Measurements from ENCODE around the gene PUM1. TPM values are rescaled to one million over a fixed set of nuclear protein-coding genes. Genes with fewer than 3 reads are reported as not detected.

The PUM1 gene
- total and polyA plus RNA-seq, 2 of the 8 experiments (the other 6 are each of a cell fraction or from before 2014, with no cell fraction given), result 122 to 177 TPM

DNA sequence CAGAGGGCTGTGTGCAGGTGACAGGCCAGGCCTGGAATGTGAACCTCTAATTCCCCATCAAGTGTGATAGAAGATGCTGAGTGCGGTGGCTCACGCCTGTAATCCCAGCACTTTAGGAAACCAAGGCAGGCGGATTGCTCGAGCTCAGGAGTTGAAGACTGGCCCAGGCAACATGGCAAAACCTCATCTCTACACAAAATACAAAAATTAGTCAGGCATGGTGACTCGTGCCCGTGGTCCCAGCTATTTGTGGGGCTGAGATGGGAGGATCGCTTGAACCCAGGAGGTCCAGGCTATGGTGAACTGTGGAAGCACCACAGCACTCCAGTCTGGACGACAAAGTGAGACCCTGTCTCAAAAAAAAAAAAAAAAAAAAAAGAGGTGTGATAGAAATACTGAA lies 40.1 kb upstream of the PUM1 start:
- FAIRE-seq, result no peak
- H3K27me3 ChIP-seq (replicated peaks in 1 of 4; ENCODE audit: control insufficient read depth in 3 of 4, extremely low read depth in 1 of 4, insufficient read depth in 3 of 4, low read length in 3 of 4), result no peaks in the 10 kb centered on the region
- no peak overlapping the region for H4K91ac ChIP-seq (replicated peaks; ENCODE audit: insufficient read length, low read length)
- H2AK5ac ChIP-seq (ENCODE audit: low read depth, low read length), result no peak overlapping the region
- no peak overlapping the region for H3K4me3 ChIP-seq (ENCODE audit: extremely low read depth in 1 of 4, insufficient read depth in 2 of 4, low read depth in 3 of 4, low read length in 4 of 4)
- no peak overlapping the region for H4K8ac ChIP-seq (ENCODE audit: extremely low read depth, insufficient read depth, low read length)
- H2BK120ac ChIP-seq (replicated peaks; ENCODE audit: low read depth, low read length), result no peak overlapping the region
- no peak overlapping the region for H3K14ac ChIP-seq (ENCODE audit: insufficient read length)
- no peaks in the 10 kb centered on the region for H3K79me2 ChIP-seq (ENCODE audit: control insufficient read depth in 1 of 2, insufficient read depth in 2 of 2, low read length in 2 of 2)
- H2BK12ac ChIP-seq (ENCODE audit: low read depth, low read length), result no peak overlapping the region
- no peaks in the 10 kb centered on the region for H4K20me1 ChIP-seq (replicated peaks in 1 of 2; ENCODE audit: control insufficient read depth in 1 of 2, insufficient read depth in 2 of 2, low read length in 2 of 2)
- TF ChIP-seq CEBPB (IDR thresholded peaks at IDR 0.05; ENCODE audit: low read depth, low read length), result no peak
- TF ChIP-seq RNF2 (IDR thresholded peaks at IDR 0.05; ENCODE audit: borderline replicate concordance, low read depth, low read length, missing control alignments, poor library complexity, severe bottlenecking), result no peak
- TF ChIP-seq BCL11A (IDR thresholded peaks at IDR 0.05; ENCODE audit: low read depth in 2 of 2, low read length in 2 of 2), result no peak
- no peak for TF ChIP-seq SP4 (IDR thresholded peaks at IDR 0.05; ENCODE audit: low read length)
- no peak for TF ChIP-seq SAP30 (IDR thresholded peaks at IDR 0.05; ENCODE audit: insufficient read depth, insufficient replicate concordance, low read length)
- TF ChIP-seq EZH2 (IDR thresholded peaks at IDR 0.05; ENCODE audit: low read depth, low read length, severe bottlenecking), result no peak
- TF ChIP-seq BACH1 (IDR thresholded peaks at IDR 0.05; ENCODE audit: low read length), result no peak
- no peak for TF ChIP-seq KDM4A (IDR thresholded peaks at IDR 0.05; ENCODE audit: low read depth, low read length, severe bottlenecking)
- TF ChIP-seq POU5F1 (IDR thresholded peaks at IDR 0.05; ENCODE audit: low read depth, low read length), result no peak
- no peak for TF ChIP-seq RXRA (IDR thresholded peaks at IDR 0.05; ENCODE audit: insufficient read depth, low read depth, low read length)
- no peak for TF ChIP-seq CHD1 (IDR thresholded peaks at IDR 0.05; ENCODE audit: low read depth, low read length)
- TF ChIP-seq CTBP2 (IDR thresholded peaks at IDR 0.05; ENCODE audit: borderline replicate concordance, insufficient read depth, insufficient read length, low read length), result no peak
- no peak for DNase-seq (ENCODE audit: low read depth in 1 of 2, low spot score in 2 of 2)
- H3K9me3 ChIP-seq (ENCODE audit: insufficient read depth in 2 of 2, low read depth in 1 of 2, low read length in 1 of 2), result no peaks in the 10 kb centered on the region
- H3K9ac ChIP-seq (replicated peaks in 1 of 4; ENCODE audit: extremely low read depth in 1 of 4, low read depth in 3 of 4, low read length in 3 of 4), result no peak overlapping the region
- H3K79me1 ChIP-seq (ENCODE audit: low read depth, low read length), result no peaks in the 10 kb centered on the region
- H3K23ac ChIP-seq (ENCODE audit: insufficient read length), result no peak overlapping the region
- peaks cover 0 to 4% (median 0%) of the 10 kb centered on the region in 4 experiments; a peak in 2 of 7 replicates for H3K4me1 ChIP-seq (replicated peaks in 1 of 4; ENCODE audit: control insufficient read depth in 3 of 4, insufficient read depth in 4 of 4, low read length in 3 of 4)
- CTCF ChIA-PET (ENCODE audit: partially characterized antibody), result interaction anchor here (0.6 to 0.7 kb wide), 2 partner anchors 18 to 206 kb away, joined by 3 to 4 read pairs; no protein-coding TSS in a partner anchor
- POLR2A ChIA-PET (ENCODE audit: partially characterized antibody), result interaction anchor here (0.7 kb wide), 1 partner anchor 53 kb away, joined by 3 read pairs; no protein-coding TSS in a partner anchor
- no peak overlapping the region for H2BK20ac ChIP-seq (ENCODE audit: low read length)
- no peaks in the 10 kb centered on the region for H3K36me3 ChIP-seq (ENCODE audit: control insufficient read depth in 2 of 4, insufficient read depth in 4 of 4, low read length in 3 of 4)
- no peak overlapping the region for H3K4ac ChIP-seq (replicated peaks; ENCODE audit: insufficient read length, low read depth, low read length)
- no peaks in the 10 kb centered on the region for H3K23me2 ChIP-seq (ENCODE audit: low read depth, low read length)
- H3K27ac ChIP-seq (ENCODE audit: low read depth, low read length), result no peak overlapping the region
- H3K18ac ChIP-seq (ENCODE audit: extremely low read depth, low read length), result no peak overlapping the region
- H2BK5ac ChIP-seq (ENCODE audit: low read depth, low read length), result no peak overlapping the region
- no peak overlapping the region for H4K5ac ChIP-seq (ENCODE audit: insufficient read length, low read depth, low read length)
- 90% methylated on average over 7 of the region's 8 CpGs; no CpG with 5 or more reads in 1 of the 2 experiments for WGBS, 2 experiments (ENCODE audit: extremely low coverage in 1 of 2, insufficient coverage in 1 of 2, insufficient read length in 1 of 2, insufficient replicate concordance in 2 of 2, low coverage in 1 of 2, low lambda C conversion rate in 2 of 2, missing lambda C conversion rate in 1 of 2)
- H2AFZ ChIP-seq (ENCODE audit: low read length), result no peak overlapping the region
- no peak overlapping the region for H2BK15ac ChIP-seq (ENCODE audit: low read length)
- no peak overlapping the region for H3K56ac ChIP-seq (replicated peaks; ENCODE audit: insufficient read length, low read depth, low read length)
- H3K4me2 ChIP-seq (ENCODE audit: insufficient read depth in 1 of 2, low read depth in 2 of 2, low read length in 2 of 2), result no peak overlapping the region

Measured in H1 (cell line).